HG03045 (cell line): Measurements from ENCODE around the gene SPATA2L.
A peak's percentile ranks its signal among the peaks of the same experiment; 100 is the strongest.

Experiments
- ATAC-seq: cut with Tn5 transposase; IDR thresholded peaks from one replicate; pipeline ENCODE4 v1.9.1; 2021; ENCODE audit warnings: mild to moderate bottlenecking, moderate library complexity; ENCODE audit not compliant: unreplicated experiment

The SPATA2L gene, protein sequence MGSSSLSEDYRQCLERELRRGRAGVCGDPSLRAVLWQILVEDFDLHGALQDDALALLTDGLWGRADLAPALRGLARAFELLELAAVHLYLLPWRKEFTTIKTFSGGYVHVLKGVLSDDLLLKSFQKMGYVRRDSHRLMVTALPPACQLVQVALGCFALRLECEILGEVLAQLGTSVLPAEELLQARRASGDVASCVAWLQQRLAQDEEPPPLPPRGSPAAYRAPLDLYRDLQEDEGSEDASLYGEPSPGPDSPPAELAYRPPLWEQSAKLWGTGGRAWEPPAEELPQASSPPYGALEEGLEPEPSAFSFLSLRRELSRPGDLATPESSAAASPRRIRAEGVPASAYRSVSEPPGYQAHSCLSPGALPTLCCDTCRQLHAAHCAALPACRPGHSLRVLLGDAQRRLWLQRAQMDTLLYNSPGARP

DNA sequence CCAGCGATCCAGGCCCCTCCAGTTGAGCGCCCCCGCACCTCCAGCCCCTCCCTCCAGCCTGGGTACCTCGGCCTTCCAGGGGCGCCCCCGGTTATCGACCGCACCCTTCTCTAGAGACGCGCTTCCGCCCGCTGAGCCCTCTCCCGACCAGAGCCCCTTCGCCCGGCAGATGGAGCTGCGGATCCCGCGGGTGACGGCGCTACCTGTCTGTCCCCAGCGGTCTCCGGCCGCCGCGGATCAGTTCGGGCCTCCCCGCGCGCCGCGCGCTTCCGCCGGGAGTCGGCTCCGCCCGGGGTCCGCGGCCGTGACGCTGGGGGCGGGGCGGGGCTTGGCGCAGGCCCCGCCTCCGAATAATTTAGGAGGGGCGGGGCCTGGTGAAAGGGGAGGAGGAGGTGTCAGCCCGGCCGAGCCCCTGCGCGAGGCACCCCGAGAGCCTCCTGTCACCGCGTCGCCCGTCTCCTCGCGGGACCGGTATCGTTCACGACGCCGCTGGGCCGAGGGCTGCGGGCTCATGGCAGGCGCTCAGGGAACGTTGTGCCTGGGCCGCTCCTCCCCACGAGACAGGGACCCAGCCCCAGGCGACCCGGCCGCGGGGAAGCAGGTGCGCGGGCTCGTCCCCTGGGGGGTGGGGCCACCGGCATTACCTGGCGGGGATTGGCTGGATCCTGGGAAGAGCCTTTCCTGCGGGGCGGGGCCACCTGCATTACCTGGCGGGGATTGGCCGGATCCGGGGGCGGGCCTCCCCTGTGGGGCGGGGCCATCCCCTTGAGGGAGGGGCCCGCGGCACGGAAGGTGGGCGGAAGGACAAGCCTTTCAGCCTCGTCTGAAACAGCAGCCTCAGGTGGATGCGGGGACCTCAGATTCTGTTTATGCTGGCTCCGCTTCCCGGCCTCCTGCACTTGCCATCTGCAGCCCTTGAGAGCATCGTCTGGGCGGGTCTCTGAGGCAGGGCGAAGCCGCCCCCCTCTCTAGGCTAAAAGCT lies at the start of gene SPATA2L:
SPATA2L (minus strand) TSS at position 281 of the 982 bp plus-strand sequence. CDS start 473 bp downstream, outside the sequence.
- ATAC-seq: peak; percentile 70

DNA sequence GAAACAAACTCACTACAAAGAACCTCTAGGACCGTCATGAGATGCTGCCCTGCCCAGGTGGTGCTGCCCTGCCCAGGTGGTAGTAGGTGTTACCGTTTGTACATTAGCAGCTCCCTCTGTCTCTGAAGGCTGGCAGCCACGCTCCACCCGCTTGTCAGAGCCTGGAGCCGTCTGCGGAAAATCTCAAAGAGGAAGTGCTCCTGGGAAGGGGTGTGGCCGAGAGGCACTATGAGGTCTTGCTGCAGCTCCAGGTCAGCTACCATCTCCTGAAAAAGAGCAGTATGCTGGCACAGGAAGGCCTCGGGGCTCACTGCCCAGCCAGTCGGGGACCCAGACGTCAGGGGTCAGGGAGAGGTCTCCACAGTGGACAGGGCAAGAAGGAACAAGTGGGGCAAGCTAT lies 48.1 kb upstream of the SPATA2L start:
- no peak for ATAC-seq

DNA sequence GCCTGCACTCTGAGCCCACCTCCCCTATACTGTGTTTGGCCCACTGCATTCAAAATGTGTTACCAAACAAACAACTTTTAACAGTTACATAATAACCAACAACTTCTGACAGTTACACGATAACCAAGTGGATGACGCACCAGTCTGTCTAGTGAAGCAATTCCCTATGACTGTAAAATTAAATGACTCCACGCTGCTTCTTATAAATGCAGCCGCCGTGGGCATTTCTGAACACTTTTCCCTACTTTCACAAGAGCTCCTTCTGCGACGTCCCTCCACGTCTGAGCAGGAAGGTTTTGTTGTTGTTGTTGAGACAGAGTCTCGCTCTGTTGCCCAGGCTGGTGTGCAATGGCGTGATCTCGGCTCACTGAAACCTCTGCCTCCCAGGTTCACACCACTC lies 47.4 kb upstream of the SPATA2L start:
- no peak for ATAC-seq

DNA sequence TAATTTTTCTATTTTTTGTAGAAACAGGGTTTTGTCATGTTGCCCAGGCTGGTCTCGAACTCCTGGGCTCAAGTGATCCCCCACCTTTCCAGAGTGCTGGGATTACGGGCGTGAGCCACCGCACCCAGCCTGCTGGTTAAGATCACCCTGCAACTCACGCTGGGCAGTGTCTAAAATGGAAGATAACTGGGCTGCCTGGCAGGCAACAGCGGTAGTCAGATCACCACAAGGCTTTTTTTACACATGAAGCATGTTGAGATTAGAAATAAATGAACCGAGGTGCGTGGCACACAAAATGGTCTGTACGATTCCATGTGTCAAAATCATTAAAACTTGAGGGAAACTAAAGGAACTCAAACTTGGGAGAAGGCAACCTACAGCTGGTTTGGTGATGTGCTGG lies 46.6 kb upstream of the SPATA2L start:
- no peak for ATAC-seq

DNA sequence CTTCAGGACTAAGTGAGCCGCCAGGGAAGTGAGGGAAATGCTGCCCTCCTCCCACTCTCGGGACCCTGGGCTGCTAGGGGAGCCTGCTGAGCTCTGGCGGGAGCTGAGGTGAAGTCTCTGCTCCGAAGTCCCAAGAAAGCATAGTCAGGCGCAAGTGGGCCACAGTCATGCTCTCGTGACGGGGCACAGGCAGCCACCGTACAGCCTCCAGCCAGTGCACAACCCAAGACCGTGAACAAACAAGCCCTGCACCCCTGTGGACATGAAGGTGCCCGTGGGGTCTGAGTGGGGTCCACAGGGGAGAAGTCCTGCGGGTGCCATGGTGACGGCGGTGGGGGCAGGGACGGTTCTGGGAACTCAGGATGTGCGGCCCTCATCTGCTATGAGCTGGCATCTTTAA lies 44.5 kb upstream of the SPATA2L start:
- no peak for ATAC-seq

DNA sequence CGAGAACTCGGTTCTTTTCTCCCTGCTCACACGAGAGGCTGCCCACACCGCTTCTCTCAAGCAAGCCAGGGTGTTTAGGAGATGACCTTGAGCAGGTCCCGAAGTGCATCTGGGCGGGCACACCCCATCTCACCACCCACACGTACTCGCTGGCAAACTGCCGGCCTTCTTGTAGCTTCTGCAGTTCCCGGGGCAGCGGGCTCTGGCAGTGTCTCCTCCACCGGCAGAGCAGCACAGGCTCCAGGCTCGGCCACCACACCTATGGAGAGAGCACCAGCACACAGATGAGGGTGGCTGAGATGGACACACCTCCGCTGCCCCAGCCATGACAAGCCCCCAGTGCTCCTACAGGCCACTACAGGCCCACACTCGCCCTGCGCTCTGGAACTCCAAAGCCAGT lies 43.3 kb upstream of the SPATA2L start:
- no peak for ATAC-seq

DNA sequence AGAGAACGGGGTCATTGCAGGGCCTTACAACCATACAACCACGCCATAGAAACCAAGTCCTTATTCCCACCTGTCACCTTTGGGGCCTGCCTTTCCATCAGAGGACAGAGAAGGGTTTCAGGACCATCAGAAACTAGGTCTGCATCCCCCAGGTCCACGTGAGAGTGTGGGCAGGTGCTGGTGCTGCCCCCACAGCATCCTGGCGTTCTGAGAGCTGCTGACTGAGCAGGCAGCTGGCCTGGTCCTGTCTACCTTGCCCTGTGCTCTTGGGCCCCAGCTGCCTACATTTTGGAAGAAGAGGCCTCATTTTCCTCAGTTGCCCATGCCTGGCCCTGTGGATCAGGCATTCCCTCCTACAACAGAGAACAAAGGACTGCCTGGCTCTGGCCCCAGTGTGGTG lies 41.4 kb upstream of the SPATA2L start:
- no peak for ATAC-seq

DNA sequence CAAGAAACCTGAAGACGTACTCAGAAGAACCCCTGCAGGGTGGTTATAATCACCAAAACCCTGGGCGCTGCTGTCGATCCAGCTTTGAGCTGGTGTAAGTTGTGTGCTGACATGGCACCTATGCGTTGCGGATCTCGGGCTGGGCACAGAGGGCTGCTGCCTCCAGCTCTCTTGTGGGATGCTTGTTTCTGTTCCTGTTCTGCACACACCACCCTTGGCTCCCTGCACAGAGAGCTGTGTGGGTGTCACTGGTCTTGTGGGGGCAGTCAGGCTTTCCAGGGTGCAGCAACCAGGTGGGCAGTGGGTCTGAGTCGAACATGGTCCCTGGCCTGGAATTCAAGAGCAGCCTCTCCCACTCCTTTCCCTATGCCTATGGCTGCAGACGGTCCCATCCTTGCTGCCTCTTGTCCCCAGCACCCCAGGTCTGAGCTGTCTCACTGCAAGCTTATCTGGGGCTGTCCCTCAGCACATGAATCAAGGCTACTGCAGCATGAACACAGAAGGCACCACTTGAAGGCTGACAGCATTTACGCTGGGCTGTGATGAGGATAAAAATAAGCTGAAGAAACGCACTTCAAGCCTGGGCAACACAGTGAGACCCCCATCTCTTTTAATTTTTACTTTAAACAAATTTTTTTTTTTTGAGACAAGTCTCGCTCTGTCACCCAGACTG lies 40.0 kb upstream of the SPATA2L start:
- ATAC-seq: no peak

DNA sequence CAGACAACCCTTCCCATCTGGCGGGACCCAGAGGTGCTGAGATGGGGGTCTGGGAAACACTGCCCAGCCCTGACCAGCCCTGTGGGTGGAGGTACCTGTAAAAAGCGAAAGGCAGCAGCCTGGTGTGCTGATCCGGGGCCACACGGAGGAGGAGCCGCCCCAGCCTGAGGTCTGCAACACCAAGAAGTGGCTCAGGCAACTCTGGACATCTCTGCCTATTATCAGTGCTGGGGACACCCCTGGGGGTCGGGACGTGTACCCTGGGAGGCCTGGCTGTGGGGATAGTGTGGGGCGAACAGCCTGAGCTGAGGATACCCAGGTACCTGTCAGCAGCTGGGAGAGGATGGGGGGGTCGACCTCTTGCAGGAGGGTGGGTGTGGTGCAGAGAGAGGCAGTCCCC lies 37.9 kb upstream of the SPATA2L start:
- no peak for ATAC-seq

DNA sequence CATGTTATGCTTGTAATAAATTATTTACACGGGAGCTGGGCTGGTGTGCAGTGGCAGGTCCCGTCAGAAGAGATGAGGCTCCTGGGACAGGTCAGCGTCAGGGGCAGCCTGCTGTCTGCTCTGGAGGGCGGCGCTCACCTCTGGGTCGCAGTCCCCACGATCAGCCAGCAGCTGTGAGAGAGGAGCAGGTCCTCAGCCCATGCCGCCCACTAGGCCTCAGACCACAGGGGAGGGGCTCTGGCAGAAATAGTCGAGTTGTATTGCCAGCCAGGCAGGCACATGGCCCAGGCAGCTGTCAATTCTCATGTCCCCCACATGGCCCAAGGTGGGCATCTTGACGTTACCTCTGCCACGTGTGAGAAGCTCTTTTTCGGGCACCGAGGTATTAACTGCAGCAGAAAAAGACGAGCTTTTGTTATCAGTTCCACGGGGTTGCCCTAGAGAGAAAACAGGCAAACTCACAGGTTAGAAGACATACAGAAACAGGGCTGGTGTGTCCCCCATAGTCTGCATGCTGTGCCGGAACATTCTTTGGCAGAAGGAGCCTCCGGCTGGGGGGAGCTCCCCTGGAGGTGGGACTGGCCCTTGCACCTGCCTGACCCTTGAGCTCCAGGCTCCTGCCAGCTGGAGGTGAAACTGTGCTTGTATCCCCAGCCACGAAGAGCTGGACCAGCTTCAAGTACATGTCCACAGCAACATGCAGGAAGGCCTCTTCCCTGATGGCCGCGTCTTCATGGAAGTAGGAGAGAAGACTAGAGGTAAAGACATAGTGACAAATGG lies 37.2 kb upstream of the SPATA2L start:
- no peak for ATAC-seq

DNA sequence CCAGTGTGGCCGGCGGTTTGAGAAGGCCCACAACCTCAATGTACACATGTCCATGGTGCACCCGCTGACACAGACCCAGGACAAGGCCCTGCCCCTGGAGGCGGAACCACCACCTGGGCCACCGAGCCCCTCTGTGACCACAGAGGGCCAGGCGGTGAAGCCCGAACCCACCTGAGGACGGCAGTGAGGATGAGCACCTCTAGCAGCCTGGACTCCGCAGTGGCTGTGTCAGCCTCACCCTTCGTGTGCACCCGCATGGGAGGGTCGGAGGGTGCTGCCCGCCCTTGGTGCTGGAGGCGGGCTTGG lies 36.5 kb upstream of the SPATA2L start:
- no peak for ATAC-seq

DNA sequence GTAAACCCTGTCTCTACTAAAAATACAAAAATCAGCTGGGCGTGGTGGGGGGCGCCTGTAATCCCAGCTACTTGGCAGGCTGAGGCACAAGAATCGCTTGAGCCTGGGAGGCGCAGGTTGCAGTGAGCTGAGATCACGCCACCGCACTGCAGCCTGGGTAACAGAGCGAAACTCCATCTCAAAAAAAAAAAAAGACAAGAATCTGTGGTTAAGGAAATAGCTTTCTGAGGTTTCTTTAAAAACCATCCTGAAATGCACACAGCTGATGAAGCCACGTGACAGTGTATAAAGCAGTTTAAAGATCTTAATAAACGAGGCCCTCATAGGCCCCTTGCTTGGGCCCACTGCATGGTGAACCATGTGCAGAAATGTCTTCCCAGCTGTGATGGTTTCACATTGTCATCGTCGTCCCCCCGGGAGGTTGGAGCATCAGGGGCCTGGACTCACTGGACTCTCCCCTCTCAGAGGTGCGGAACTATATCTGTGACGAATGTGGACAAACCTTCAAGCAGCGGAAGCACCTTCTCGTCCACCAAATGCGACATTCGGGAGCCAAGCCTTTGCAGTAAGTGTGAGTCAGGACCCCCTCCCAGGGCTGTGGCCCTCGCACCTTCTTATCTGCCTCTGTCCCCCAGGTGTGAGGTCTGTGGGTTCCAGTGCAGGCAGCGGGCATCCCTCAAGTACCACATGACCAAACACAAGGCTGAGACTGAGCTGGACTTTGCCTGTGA lies 36.0 kb upstream of the SPATA2L start:
- no peak for ATAC-seq

DNA sequence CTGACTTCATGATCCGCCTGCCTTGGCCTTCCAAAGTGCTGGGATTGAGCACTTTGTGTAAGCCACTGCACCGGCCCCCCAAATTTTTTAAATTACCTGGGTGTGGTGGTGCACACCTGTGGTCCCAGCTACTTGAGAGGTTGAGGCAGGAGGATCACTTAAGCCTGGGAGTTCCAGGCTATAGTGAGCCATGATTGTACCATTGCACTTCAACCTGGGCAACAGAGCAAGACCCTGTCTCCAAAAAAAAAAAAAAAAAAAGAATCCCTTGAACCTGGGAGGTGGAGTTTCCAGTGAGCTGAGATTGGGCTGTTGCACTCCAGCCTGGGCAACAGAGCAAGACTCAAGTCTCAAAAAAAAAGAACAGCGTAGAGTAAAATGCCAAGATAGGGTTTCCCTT lies 35.0 kb upstream of the SPATA2L start:
- ATAC-seq: no peak

DNA sequence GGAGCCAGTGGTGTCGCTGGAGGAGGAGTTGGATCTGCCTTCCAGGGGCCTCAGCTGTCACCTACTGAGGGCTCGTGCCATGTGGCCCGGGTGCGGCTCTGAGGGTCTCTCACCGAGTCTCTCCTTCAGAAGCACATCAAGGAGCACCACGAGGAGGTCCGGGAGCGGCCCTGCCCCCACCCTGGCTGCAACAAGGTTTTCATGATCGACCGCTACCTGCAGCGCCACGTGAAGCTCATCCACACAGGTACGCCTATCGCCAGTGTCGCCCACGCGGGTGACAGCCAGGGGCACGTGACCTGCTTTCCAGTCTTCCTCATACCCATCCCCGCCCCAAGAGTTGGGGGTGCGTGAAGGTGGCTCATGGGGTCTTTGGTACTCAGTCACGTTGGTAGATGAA lies 32.3 kb upstream of the SPATA2L start:
- ATAC-seq: no peak

DNA sequence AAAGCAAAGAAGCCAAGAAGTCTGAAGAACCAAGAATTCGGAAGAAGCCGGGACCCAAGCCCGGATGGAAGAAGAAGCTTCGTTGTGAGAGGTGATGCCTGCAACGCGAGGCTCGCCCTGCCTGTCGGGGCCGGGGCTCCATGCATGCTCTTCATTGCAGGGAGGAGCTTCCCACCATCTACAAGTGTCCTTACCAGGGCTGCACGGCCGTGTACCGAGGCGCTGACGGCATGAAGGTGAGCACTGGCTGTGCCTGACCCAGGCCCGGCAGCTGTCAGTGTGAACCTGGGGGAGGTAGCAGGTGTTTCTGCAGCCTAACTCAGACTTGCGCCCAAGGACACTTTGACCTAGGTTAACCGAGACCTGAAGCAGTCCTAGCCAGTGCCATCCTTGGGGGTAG lies 31.8 kb upstream of the SPATA2L start:
- ATAC-seq: no peak

DNA sequence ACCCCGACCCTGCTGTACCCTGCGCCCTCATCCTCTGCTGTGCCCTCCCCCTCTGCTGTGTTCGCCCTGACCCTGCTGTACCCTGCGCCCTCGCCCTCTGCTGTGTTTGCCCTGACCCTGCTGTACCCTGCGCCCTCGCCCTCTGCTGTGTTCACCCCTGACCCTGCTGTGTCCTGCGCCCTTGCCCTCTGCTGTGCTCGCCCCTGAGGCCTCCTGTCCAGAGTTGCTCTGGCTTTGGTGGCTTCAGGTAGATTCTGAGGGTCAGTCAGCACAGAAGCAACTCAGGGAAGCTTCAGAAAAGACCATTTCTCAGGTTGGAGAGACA lies 31.4 kb upstream of the SPATA2L start:
- no peak for ATAC-seq

DNA sequence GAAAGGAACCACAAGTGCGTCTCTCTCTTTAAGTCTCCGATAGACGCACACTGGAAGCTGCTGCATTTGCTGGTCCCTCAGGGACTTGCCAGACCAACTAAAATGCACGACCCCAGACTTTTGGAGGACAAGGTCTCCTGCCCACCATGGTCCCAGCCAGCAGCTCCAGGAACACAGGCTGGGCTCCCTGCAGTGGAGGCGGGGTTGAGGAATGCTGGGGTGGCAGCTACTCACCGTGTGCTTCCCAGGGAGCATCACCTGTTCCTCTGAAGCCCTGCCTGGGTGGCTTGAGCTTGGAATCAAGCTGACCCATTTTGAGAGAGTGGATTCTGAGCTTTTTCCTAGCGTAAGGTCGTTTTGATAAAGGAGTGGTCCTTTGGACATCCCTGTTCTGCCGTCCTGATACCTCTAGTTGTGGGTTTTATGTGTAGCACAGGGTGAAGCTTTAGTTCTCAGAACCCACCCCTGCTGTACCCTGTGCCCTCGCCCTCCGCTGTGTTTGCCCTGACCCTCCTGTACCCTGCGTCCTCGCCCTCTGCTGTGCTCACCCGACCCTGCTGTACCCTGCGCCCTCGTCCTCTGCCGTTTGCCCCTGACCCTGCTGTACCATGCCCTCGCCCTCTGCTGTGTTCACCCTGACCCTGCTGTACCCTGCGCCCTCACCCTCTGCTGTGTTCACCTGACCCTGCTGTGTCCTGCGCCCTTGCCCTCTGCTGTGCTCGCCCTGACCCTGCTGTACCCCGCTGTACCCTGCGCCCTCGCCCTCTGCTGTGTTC lies 30.8 kb upstream of the SPATA2L start:
- ATAC-seq: no peak

DNA sequence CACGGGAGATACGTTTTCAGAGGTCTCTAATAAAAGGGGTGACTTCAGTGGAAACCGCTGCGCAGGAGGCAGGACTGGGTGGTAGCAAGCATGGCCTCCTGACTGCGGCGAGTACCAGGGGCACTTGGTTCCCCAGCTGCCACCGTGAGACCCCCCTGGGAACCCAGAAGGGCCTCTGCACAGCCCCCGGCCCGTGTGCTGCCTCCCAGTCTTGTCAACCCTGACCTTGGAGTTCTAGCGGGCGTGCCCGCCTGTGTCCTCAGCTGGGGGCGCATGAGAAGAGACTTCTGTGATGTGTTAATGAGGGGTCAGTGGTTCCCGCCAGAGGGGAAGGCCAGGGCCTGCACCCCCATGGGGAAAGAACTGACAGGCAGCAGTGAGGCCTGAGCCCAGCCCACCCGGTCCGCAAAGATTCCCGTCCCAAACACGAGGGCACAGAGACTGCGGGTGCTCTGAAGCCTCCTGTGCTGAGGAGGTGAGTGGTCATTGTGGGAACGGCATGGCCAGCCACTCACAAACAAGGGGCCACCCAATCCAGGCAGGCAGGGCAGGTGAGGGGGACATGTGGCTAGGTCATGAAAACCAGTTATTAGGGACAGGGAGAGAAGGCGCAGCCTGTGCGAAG lies 29.2 kb upstream of the SPATA2L start:
- ATAC-seq: no peak
